Adrenal gland (tissue), 12 donors: ENCODE data around the gene CELF6. TPM values are rescaled to one million over a fixed set of nuclear protein-coding genes. Genes with fewer than 3 reads are reported as not detected.
A peak's percentile ranks its signal among the peaks of the same experiment; 100 is the strongest.

ENCODE experiments used
- DNase-seq, 7 donors: peaks; one replicate each; pipeline ENCODE4 v3.0.0-alpha.2; 2019 to 2020
- H3K27ac ChIP-seq, 5 donors: fragments of 200-600 bp; sonication (generic) in 4 of 5; 1 replicate in 3 of 5; 2 replicates in 2 of 5; pipeline versions ENCODE4 v1.5.1 to v1.8.0; 2016 to 2020; ENCODE audit warnings: mild to moderate bottlenecking in 1 of 5
- H3K27me3 ChIP-seq: fragments of 200-600 bp; 2 replicates; pipeline ENCODE4 v1.8.0; 2021
- H3K36me3 ChIP-seq, 2 donors: fragments of 200-600 bp; replicated peaks in 1 of 2; 1 replicate in 1 of 2; 2 replicates in 1 of 2; pipeline versions ENCODE4 v1.5.1 to v1.8.0; 2018 to 2022
- H3K4me1 ChIP-seq, 2 donors: fragments of 200-600 bp; replicated peaks in 1 of 2; 1 replicate in 1 of 2; 2 replicates in 1 of 2; pipeline versions ENCODE4 v1.5.1 to v1.8.0; 2018 to 2021
- H3K4me3 ChIP-seq, 4 donors: fragments of 200-600 bp; sonication (generic) in 3 of 4; one replicate each; pipeline ENCODE4 v1.5.1; 2016 to 2018
- H3K9me3 ChIP-seq, 3 donors: fragments of 200-600 bp; sonication (generic) in 1 of 3; replicated peaks in 1 of 3; 1 replicate in 2 of 3; 2 replicates in 1 of 3; pipeline versions ENCODE4 v1.5.1 to v1.8.0; 2016 to 2021
- POLR2A ChIP-seq, 2 donors: fragments of 450-650 bp; IDR thresholded peaks; one replicate each; pipeline ENCODE4 v1.6.1; 2017; ENCODE audit warnings: antibody characterized with exemption in 2 of 2, mild to moderate bottlenecking in 2 of 2, moderate library complexity in 1 of 2
- WGBS, 4 donors: extraction: QIAGEN DNeasy Blood & Tissue Kit in 2 of 4; methylation state at CpG; one replicate each; pipeline versions ENCODE4 v1.1.5 to v1.1.7; 2013 to 2017; 5-methylcytosine and 5-hydroxymethylcytosine counted together
- intact Hi-C, 2 donors: fragments of 100-400 bp; cut with DNase I; formaldehyde crosslinking; loops; one replicate each; pipeline versions ENCODE4 v1.14.1 to v1.15.0; 2022 to 2023
- polyA plus RNA-seq, 3 donors: library from polyadenylated mRNA; stranded (reverse); fragments of 200-250 nt in 2 of 3; fragments of 350-450 nt in 1 of 3; fragmentation: Illumina TruSeq in 1 of 3; extraction: RNeasy Lipid Tissue Mini Kit (QIAGEN cat#74804) in 1 of 3; gene quantifications; one replicate each; pipeline ENCODE4 v1.2.3, GENCODE V29; 2013 to 2014
- total RNA-seq, 9 donors: library from RNA; depleted of rRNA in 4 of 9; stranded (reverse); fragments of >200 nt in 4 of 9; fragments of 120-200 nt in 1 of 9; fragmentation: NEBNext Ultra II Directional in 1 of 9; extraction: Animal tissue kit (Norgen Biotek cat#: 25700) in 1 of 9; gene quantifications; one replicate each; pipeline versions ENCODE4 v1.1.0 to v1.2.4, GENCODE V29; 2013 to 2023
- TF ChIP-seq, protein P1 (sequence below), 6 experiments: fragments of 450-650 bp in 4 of 6; fragments of 200-600 bp in 2 of 6; sonication (generic) in 1 of 6; IDR thresholded peaks; 1 replicate in 5 of 6; 2 replicates in 1 of 6; pipeline versions ENCODE4 v1.5.1 to v1.8.0; 2016 to 2021; ENCODE audit warnings: antibody characterized with exemption in 6 of 6, mild to moderate bottlenecking in 2 of 6, moderate library complexity in 1 of 6
- donor health status: healthy with polysubstance abuse.
- donor health status: Bipolar disorder and iron deficiency.
- donor health status: DM: yes; HTN: yes; CAD: no.
- donor health status: DM: no; HTN: no; CAD: no.
- donor health status: DM: no; HTN: no; CAD: no.
- donor health status: DM: yes; HTN: yes; CAD: no.

The CELF6 gene
- total and polyA plus RNA-seq, 12 donors, result 1.2 to 24.1 (median 2.8) TPM

DNA sequence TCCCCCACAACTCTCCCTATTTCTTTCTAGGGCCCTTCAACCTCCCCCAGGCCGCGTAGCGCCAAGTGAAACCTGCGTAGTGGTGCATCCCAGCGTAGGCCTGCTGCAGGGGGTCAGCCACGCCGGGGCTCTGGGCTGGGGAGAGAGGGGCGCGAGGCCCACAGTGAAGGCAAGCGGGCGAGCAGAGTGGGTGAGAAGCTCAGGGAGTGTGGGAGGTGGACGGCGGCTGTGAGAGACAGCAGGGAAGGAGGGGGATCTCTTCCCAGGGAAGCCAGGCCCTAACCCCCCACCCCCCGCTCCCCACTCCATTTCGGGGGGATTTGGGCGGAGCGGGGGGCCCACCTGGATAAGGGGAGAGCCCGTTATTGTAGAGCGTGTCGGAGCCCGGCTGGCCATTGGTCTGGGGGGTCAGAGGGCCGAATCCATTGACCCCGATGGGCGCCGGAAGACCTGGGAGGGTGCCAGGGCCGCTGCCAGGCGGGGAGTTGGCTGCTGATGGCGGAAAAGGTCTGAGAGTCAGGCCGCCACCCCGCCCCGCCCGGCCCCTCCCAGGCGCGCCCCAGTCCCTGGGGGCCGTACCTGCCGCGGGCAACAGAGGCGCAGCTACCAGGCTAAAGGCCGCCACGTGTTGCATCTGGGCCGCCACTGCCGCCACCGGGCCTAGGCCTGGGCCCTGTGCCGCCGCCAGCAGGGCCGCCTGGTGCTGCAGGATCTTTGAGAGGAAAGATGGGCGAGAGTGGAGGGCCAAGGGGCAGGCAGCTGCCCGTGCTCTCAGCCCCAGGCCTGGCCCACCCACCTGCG is 31.0 kb downstream of the CELF6 start:
- Histone ChIP-seq H3K4me1 (no peaks in the 10 kb centered on the region), H3K4me3 (no peak overlapping the region), H3K27ac (no peak overlapping the region), H3K9me3 (no peaks in the 10 kb centered on the region), H3K36me3 (no peaks in the 10 kb centered on the region), H3K27me3 (no peaks in the 10 kb centered on the region)
- DNase-seq, result no peak
- TF ChIP-seq POLR2A (IDR thresholded peaks at IDR 0.05), result no peak
- TF ChIP-seq, protein P1, sequence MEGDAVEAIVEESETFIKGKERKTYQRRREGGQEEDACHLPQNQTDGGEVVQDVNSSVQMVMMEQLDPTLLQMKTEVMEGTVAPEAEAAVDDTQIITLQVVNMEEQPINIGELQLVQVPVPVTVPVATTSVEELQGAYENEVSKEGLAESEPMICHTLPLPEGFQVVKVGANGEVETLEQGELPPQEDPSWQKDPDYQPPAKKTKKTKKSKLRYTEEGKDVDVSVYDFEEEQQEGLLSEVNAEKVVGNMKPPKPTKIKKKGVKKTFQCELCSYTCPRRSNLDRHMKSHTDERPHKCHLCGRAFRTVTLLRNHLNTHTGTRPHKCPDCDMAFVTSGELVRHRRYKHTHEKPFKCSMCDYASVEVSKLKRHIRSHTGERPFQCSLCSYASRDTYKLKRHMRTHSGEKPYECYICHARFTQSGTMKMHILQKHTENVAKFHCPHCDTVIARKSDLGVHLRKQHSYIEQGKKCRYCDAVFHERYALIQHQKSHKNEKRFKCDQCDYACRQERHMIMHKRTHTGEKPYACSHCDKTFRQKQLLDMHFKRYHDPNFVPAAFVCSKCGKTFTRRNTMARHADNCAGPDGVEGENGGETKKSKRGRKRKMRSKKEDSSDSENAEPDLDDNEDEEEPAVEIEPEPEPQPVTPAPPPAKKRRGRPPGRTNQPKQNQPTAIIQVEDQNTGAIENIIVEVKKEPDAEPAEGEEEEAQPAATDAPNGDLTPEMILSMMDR (IDR thresholded peaks at IDR 0.05), result no peak
- intact Hi-C loops, result loop anchor here in 1 of 2 donors (5.0 kb wide), 1 partner anchor 92 kb away; the partner anchor contains the start of gene GRAMD2A
- 91 to 96% (median 95%) methylated on average over 37 to 49 of the region's 49 CpGs for WGBS, 4 donors

DNA sequence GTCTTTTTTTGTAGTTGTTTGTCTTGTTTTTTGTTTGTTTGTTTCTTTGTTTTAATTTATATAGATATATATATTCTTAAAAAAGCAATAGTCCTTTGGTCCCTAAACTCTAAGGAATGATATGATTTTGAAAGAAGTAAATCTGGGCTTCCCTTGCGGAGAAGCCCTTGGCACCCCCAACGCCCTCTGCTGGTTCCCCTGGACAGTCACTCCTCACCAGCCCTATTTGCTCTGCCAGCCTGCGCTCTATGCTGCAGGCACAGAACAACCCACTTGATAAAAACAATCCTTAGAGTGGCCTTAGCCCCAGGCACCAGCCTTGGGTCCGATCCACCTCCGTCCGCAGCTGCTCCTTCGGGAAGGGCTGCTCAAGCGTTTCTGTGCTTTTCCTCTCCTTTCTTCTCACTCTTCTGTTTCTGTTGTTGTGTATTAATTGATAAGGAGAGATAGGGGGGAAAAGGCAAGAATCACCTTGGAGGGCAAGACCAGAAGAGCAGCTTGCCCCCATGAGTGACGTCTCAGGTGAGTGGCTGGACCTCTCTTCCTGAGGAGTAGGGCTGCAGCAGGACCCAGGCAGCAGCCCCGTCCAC is 33.9 kb downstream of the CELF6 start:
- Histone ChIP-seq H3K27ac (no peak overlapping the region), H3K27me3 (no peaks in the 10 kb centered on the region), H3K4me3 (no peak overlapping the region), H3K9me3 (no peaks in the 10 kb centered on the region), H3K4me1 (no peaks in the 10 kb centered on the region), H3K36me3 (no peaks in the 10 kb centered on the region)
- intact Hi-C loops, result loop anchor here in 1 of 2 donors (5.0 kb wide), 1 partner anchor 89 kb away; the partner anchor contains the start of gene GRAMD2A
- no peak for TF ChIP-seq POLR2A (IDR thresholded peaks at IDR 0.05)
- TF ChIP-seq, protein P1 (IDR thresholded peaks at IDR 0.05), result peak; percentile 58 to 73 (median 70)
- DNase-seq, result peak; percentile 48 to 77 (median 74)
- 43 to 55% (median 49%) methylated on average over 9 to 10 of the region's 10 CpGs for WGBS, 4 donors

DNA sequence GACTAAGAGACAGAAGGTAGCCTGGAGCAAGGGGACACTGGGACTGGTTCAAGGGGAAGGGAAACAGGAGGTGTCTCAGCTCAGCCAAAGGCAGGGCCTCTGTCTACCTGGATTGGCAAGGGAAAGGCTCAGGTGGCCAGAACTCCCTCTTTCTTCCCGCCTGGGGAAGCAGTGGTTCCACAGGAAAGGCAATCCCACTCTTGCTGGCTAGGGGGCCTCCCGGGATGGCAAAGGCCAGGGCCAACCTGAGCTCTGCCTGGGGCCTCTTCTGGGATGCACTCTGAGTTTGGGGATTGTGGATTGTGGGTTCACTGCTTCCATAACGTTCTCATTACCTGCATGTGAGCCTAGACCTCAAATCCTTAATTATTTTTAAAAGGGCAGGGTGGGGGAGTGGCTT is 34.6 kb downstream of the CELF6 start:
- Histone ChIP-seq H3K27ac (no peak overlapping the region), H3K27me3 (no peaks in the 10 kb centered on the region), H3K36me3 (no peaks in the 10 kb centered on the region), H3K4me1 (no peaks in the 10 kb centered on the region), H3K9me3 (no peaks in the 10 kb centered on the region), H3K4me3 (no peak overlapping the region)
- intact Hi-C loops, result loop anchor here in 1 of 2 donors (5.0 kb wide), 1 partner anchor 88 kb away; the partner anchor contains the start of gene GRAMD2A
- TF ChIP-seq POLR2A (IDR thresholded peaks at IDR 0.05), result no peak
- 35 to 61% (median 55%) methylated on average over 1 to 3 of the region's 3 CpGs for WGBS, 4 donors
- peak in 1 of 7 donors; percentile 30 for DNase-seq

DNA sequence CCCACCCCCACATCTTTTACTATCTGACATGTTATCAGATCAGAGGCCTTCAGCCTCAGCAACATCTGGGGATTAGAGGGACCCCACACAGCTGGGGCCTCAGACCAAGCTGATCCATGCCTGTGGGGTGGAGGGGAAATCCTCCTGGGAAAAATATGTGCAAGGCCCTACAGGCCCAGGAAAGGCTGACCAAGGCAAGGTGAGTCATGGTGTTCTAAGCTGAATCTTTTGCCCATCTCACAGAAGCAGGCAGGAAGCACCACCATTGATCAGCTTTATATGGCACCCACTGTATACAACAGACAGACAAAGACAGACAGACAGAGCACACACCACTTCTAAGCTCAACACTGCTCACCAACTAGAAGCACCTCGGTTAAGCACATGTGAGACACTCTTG is 35.2 kb downstream of the CELF6 start:
- Histone ChIP-seq H3K27me3 (no peaks in the 10 kb centered on the region), H3K4me1 (no peaks in the 10 kb centered on the region), H3K4me3 (no peak overlapping the region), H3K27ac (no peak overlapping the region), H3K9me3 (no peaks in the 10 kb centered on the region), H3K36me3 (no peaks in the 10 kb centered on the region)
- TF ChIP-seq POLR2A (IDR thresholded peaks at IDR 0.05), result no peak
- TF ChIP-seq, protein P1 (IDR thresholded peaks at IDR 0.05), result no peak
- peak in 1 of 7 donors; percentile 21 for DNase-seq
- WGBS, 4 donors, result 78 to 88% (median 85%) methylated on average over 1 of the region's 1 CpG
- intact Hi-C loops, result loop anchor here in 1 of 2 donors (5.0 kb wide), 1 partner anchor 87 kb away; the partner anchor contains the start of gene GRAMD2A
